A549 (cell line): ENCODE data around the gene NUMB. TPM values are rescaled to one million over a fixed set of nuclear protein-coding genes. Genes with fewer than 3 reads are reported as not detected.

Experiments
- ATAC-seq, 2 experiments: fragments of 200-7000 bp in 1 of 2; fragments of >200 bp in 1 of 2; cut with Nextera tagmentation in 1 of 2; cut with Tn5 transposase in 1 of 2; 3 replicates each; pipeline versions ENCODE4 v1.8.0 to v1.9.1; 2018 to 2020; ENCODE audit warnings: mild to moderate bottlenecking in 1 of 2, moderate library complexity in 1 of 2
- CTCF ChIA-PET: fragments of 300-600 bp; sonication (Branson Sonifier 250); formaldehyde crosslinking; extraction: SDS; loops from one replicate; lab custom pipeline; 2021; ENCODE audit warnings: antibody characterized with exemption, inconsistent platforms; lab: Yijun Ruan, JAX
- POLR2A ChIA-PET: fragments of 350-600 bp; formaldehyde crosslinking; extraction: SDS; loops from one replicate; lab custom pipeline; 2021; ENCODE audit warnings: antibody characterized with exemption, inconsistent platforms; lab: Yijun Ruan, JAX
- DNase-seq, 2 experiments: peaks; one replicate each; pipeline versions ENCODE4 v3.0.0 to v3.0.0-alpha.2; 2011 to 2016; ENCODE audit warnings: low read depth in 1 of 2, low spot score in 1 of 2
- FAIRE-seq: peaks from 2 replicates; lab custom pipeline; 2011; peaks lifted over from hg19 to GRCh38; lab: Jason Lieb, UNC
- H3K27ac ChIP-seq, 2 experiments: fragments of >200 bp; sonication (Bioruptor Twin); formaldehyde crosslinking; 3 replicates each; pipeline ENCODE4 v1.5.1; 2016 to 2017
- H3K4me1 ChIP-seq: fragments of >200 bp; sonication (Bioruptor Twin); formaldehyde crosslinking; 3 replicates; pipeline ENCODE4 v1.6.1; 2016
- H3K4me2 ChIP-seq: fragments of >200 bp; sonication (Bioruptor Twin); formaldehyde crosslinking; 3 replicates; pipeline ENCODE4 v1.6.1; 2016
- H3K4me3 ChIP-seq: fragments of >200 bp; sonication (Bioruptor Twin); formaldehyde crosslinking; 3 replicates; pipeline ENCODE4 v1.5.1; 2016
- H3K9me3 ChIP-seq: fragments of >200 bp; sonication (Bioruptor Twin); formaldehyde crosslinking; 3 replicates; pipeline ENCODE4 v1.6.1; 2016
- BHLHE40 ChIP-seq: IDR thresholded peaks from 2 replicates; pipeline ENCODE4 v1.6.1; 2012; ENCODE audit warnings: low read depth, low read length, inconsistent platforms
- CBX2 ChIP-seq: fragments of 200-600 bp; sonication (generic); IDR thresholded peaks from 2 replicates; pipeline ENCODE4 v1.6.1; 2016; ENCODE audit warnings: low read depth, mild to moderate bottlenecking, borderline replicate concordance
- CBX8 ChIP-seq: fragments of 200-600 bp; sonication (generic); IDR thresholded peaks from 2 replicates; pipeline ENCODE4 v1.6.1; 2016
- CHD2 ChIP-seq: fragments of 150-350 bp; IDR thresholded peaks from 2 replicates; pipeline ENCODE4 v1.6.1; 2014; ENCODE audit warnings: low read length; ENCODE audit not compliant: partially characterized antibody
- E2F6 ChIP-seq: IDR thresholded peaks from 2 replicates; pipeline ENCODE4 v1.6.1; 2012; ENCODE audit warnings: low read depth, borderline replicate concordance
- EHMT2 ChIP-seq: fragments of 200-600 bp; sonication (generic); IDR thresholded peaks from 2 replicates; pipeline ENCODE4 v1.6.1; 2016; ENCODE audit warnings: antibody characterized with exemption, low read depth, mild to moderate bottlenecking, moderate library complexity
- EP300 ChIP-seq, 2 experiments: fragments of >200 bp; sonication (Bioruptor Twin); formaldehyde crosslinking; IDR thresholded peaks; 2 replicates in 1 of 2; 3 replicates in 1 of 2; pipeline ENCODE4 v1.6.1; 2016 to 2017
- ESRRA ChIP-seq: fragments of 150-350 bp; IDR thresholded peaks from 2 replicates; pipeline ENCODE4 v1.6.1; 2014; ENCODE audit warnings: mild to moderate bottlenecking, low read length, borderline replicate concordance
- FOSB ChIP-seq: fragments of 250-450 bp; sonication (Bioruptor Pico); IDR thresholded peaks from 2 replicates; pipeline ENCODE4 v1.5.0; 2020; ENCODE audit warnings: mild to moderate bottlenecking, moderate library complexity
- FOXS1 ChIP-seq: fragments of 250-450 bp; sonication (Bioruptor Pico); IDR thresholded peaks from 2 replicates; pipeline ENCODE4 v1.5.0; 2020; ENCODE audit warnings: mild to moderate bottlenecking, moderate library complexity
- GATA3 ChIP-seq: IDR thresholded peaks from 2 replicates; pipeline ENCODE4 v1.6.1; 2012; ENCODE audit warnings: borderline replicate concordance
- HDAC2 ChIP-seq: fragments of 200-600 bp; sonication (generic); IDR thresholded peaks from 2 replicates; pipeline ENCODE4 v1.6.1; 2016
- HOXB5 ChIP-seq: fragments of 250-450 bp; sonication (Bioruptor Pico); IDR thresholded peaks from 2 replicates; pipeline ENCODE4 v1.5.0; 2020; ENCODE audit warnings: mild to moderate bottlenecking, moderate library complexity
- JUN ChIP-seq, 2 experiments: fragments of >200 bp; sonication (Bioruptor Twin); formaldehyde crosslinking; IDR thresholded peaks; 2 replicates in 1 of 2; 3 replicates in 1 of 2; pipeline ENCODE4 v1.6.1; 2016 to 2017
- JUNB ChIP-seq: fragments of >200 bp; sonication (Bioruptor Twin); formaldehyde crosslinking; IDR thresholded peaks from 2 replicates; pipeline ENCODE4 v1.6.1; 2016
- KDM5A ChIP-seq: fragments of 200-600 bp; sonication (generic); IDR thresholded peaks from 2 replicates; pipeline ENCODE4 v1.6.1; 2016; ENCODE audit warnings: antibody characterized with exemption, mild to moderate bottlenecking
- NR3C1 ChIP-seq: fragments of >200 bp; sonication (Bioruptor Twin); formaldehyde crosslinking; IDR thresholded peaks from 3 replicates; pipeline ENCODE4 v1.6.1; 2017
- RARB ChIP-seq: fragments of 250-450 bp; sonication (Bioruptor Pico); IDR thresholded peaks from 2 replicates; pipeline ENCODE4 v1.8.0; 2021; ENCODE audit warnings: mild to moderate bottlenecking, moderate library complexity
- RCOR1 ChIP-seq: fragments of 150-350 bp; IDR thresholded peaks from 2 replicates; pipeline ENCODE4 v1.6.1; 2014; ENCODE audit warnings: antibody characterized with exemption, low read length, low read depth
- RNF2 ChIP-seq: fragments of 200-600 bp; sonication (generic); IDR thresholded peaks from 2 replicates; pipeline ENCODE4 v1.6.1; 2016; ENCODE audit warnings: low read depth, mild to moderate bottlenecking, antibody characterized with exemption, moderate library complexity, borderline replicate concordance
- SMC3 ChIP-seq: fragments of >200 bp; sonication (Bioruptor Twin); formaldehyde crosslinking; IDR thresholded peaks from 3 replicates; pipeline ENCODE4 v1.6.1; 2018; ENCODE audit warnings: inconsistent platforms
- SREBF2 ChIP-seq: fragments of 450-650 bp; IDR thresholded peaks from 2 replicates; pipeline ENCODE4 v1.6.1; 2014; ENCODE audit warnings: mild to moderate bottlenecking, moderate library complexity
- TFCP2L1 ChIP-seq: fragments of 250-450 bp; sonication (Bioruptor Pico); IDR thresholded peaks from 2 replicates; pipeline ENCODE4 v1.5.0; 2021; ENCODE audit warnings: mild to moderate bottlenecking
- TP53 ChIP-seq: fragments of 250-450 bp; sonication (Bioruptor Pico); IDR thresholded peaks from 2 replicates; pipeline ENCODE4 v1.5.0; 2021; ENCODE audit warnings: mild to moderate bottlenecking, moderate library complexity
- ZC3H11A ChIP-seq: fragments of 450-650 bp; IDR thresholded peaks from 2 replicates; pipeline ENCODE4 v1.6.1; 2014; ENCODE audit warnings: antibody characterized with exemption, mild to moderate bottlenecking
- ZNF302 ChIP-seq: fragments of 250-450 bp; sonication (Bioruptor Pico); IDR thresholded peaks from 2 replicates; pipeline ENCODE4 v1.9.0; 2021; ENCODE audit warnings: inconsistent platforms, mild to moderate bottlenecking, moderate library complexity
- WGBS: methylation state at CpG from one replicate; pipeline ENCODE4 v1.1.6; 2017; ENCODE audit errors: missing lambda C conversion rate; 5-methylcytosine and 5-hydroxymethylcytosine counted together
- polyA plus RNA-seq, 4 experiments: library from polyadenylated mRNA; depleted of rRNA in 3 of 4; stranded (reverse); fragments of >200 nt; fragmentation: RNase III in 1 of 4; extraction: RNeasy Plus Mini Kit Qiagen cat#74134 plus additional on column Dnase treatment in 1 of 4; gene quantifications; 2 replicates in 3 of 4; 3 replicates in 1 of 4; pipeline ENCODE4 v1.2.3, GENCODE V29; 2011 to 2017
- TF ChIP-seq, protein P1 (sequence below): fragments of 250-450 bp; sonication (Bioruptor Pico); IDR thresholded peaks from 2 replicates; pipeline ENCODE4 v1.5.0; 2020; ENCODE audit warnings: low read depth, mild to moderate bottlenecking, moderate library complexity
- TF ChIP-seq, protein P2 (sequence below): fragments of 150-350 bp; IDR thresholded peaks from 2 replicates; pipeline ENCODE4 v1.6.1; 2014; ENCODE audit warnings: low read depth, mild to moderate bottlenecking, low read length
- TF ChIP-seq, protein P3 (sequence below): fragments of >200 bp; sonication (Bioruptor Twin); formaldehyde crosslinking; IDR thresholded peaks from 2 replicates; pipeline ENCODE4 v1.6.1; 2016
- TF ChIP-seq, protein P4 (sequence below): fragments of 450-650 bp; IDR thresholded peaks from 2 replicates; pipeline ENCODE4 v1.6.1; 2014; ENCODE audit warnings: antibody characterized with exemption

The NUMB gene
- polyA plus RNA-seq, 2 of the 4 experiments (the other 2 are of a cell fraction): 40.8 to 151 TPM

- ChIA-PET POLR2A (interaction anchor here (1.1 kb wide), 1 partner anchor 124 kb away, joined by 3 read pairs; no protein-coding TSS in a partner anchor), CTCF (interaction anchor here (0.6 to 2.0 kb wide), 3 partner anchors 15 to 93 kb away, joined by 3 to 6 read pairs (median 3); no protein-coding TSS in a partner anchor)
- no peaks in the 10 kb centered on the region for H3K9me3 ChIP-seq
- H3K27ac ChIP-seq: no peak overlapping the region
- peaks cover 6% of the 10 kb centered on the region; the same call in 1 of the 3 replicates for H3K4me1 ChIP-seq
- TF ChIP-seq EHMT2 (no peak), GATA3 (no peak), JUN (IDR thresholded peaks at IDR 0.05) (no peak), SREBF2 (no peak), ZC3H11A (no peak), CHD2 (no peak), FOSB (no peak), EP300 (IDR thresholded peaks at IDR 0.05) (no peak), CBX8 (no peak)
- TF ChIP-seq, protein P1, sequence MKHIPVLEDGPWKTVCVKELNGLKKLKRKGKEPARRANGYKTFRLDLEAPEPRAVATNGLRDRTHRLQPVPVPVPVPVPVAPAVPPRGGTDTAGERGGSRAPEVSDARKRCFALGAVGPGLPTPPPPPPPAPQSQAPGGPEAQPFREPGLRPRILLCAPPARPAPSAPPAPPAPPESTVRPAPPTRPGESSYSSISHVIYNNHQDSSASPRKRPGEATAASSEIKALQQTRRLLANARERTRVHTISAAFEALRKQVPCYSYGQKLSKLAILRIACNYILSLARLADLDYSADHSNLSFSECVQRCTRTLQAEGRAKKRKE: no peak
- no peak overlapping the region for H3K4me3 ChIP-seq
- no peak overlapping the region for H3K4me2 ChIP-seq
- 91% methylated on average over 2 of the region's 2 CpGs for WGBS
- FAIRE-seq (no peak), ATAC-seq (no peak), DNase-seq (no peak)
Measured at GRCh38 chr14:73333031-73333430, 125.3 kb downstream of the NUMB start.

DNA sequence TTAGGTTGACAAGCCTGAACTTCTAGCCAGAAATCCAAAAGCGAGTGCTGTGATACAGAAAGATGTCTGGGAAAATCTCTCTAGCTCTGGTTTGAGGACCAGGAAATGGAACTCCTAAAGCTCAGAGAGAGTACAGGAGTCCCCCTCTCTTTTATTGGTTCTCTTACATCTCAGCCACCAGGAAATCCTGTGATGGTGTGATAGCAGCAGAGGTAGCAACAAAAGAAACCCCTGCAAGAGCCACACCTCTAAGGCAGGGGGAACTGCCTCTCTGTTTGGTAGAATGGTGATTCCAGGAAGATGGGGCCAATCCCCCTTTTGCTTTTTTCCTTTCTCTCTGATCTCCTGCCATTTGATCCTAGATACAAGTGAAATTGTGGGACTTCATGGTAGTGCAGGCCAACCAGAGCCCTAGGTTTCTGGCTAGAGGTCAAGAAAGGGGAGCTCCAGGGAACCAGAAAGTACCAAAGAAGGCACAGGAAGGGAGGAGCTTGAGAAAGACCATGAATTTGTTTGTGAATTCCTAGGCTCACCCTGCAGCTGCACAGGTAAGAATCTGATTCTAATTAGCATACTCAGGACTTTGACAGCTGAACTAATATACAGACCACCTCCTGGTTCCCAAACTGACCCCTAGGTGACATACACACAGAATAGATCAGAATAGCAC is 132.6 kb downstream of the NUMB start:
- WGBS: 75% methylated on average over 1 of the region's 1 CpG
- H3K4me2 ChIP-seq: no peak overlapping the region
- H3K9me3 ChIP-seq: no peaks in the 10 kb centered on the region
- no peak overlapping the region for H3K4me3 ChIP-seq
- POLR2A ChIA-PET: interaction anchor here (0.6 kb wide), 1 partner anchor 9 kb away, joined by 5 read pairs; no protein-coding TSS in a partner anchor
- no peak for TF ChIP-seq ZNF302
- no peak for TF ChIP-seq RNF2
- no peak for TF ChIP-seq EHMT2
- no peak for TF ChIP-seq TFCP2L1 (CRISPR knock-in tag)
- no peak for TF ChIP-seq FOXS1
- TF ChIP-seq, protein P2, sequence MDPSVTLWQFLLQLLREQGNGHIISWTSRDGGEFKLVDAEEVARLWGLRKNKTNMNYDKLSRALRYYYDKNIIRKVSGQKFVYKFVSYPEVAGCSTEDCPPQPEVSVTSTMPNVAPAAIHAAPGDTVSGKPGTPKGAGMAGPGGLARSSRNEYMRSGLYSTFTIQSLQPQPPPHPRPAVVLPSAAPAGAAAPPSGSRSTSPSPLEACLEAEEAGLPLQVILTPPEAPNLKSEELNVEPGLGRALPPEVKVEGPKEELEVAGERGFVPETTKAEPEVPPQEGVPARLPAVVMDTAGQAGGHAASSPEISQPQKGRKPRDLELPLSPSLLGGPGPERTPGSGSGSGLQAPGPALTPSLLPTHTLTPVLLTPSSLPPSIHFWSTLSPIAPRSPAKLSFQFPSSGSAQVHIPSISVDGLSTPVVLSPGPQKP: no peak
- no peak for TF ChIP-seq RARB (CRISPR knock-in tag)
- no peak for TF ChIP-seq TP53
- TF ChIP-seq CBX2: no peak
- no peak for TF ChIP-seq BHLHE40
- TF ChIP-seq FOSB: no peak
- TF ChIP-seq HDAC2: no peak
- H3K4me1 ChIP-seq: peaks cover 34% of the 10 kb centered on the region
- no peak for FAIRE-seq
- no peak overlapping the region for H3K27ac ChIP-seq
- DNase-seq: no peak
- CTCF ChIA-PET: interaction anchor here (0.6 to 2.8 kb wide), 6 partner anchors 10 to 253 kb away, joined by 3 to 9 read pairs (median 4); no protein-coding TSS in a partner anchor
- 0 out of 6 replicates have a peak, but pooled peaks of 1 of the 2 experiments have one; percentile 31 for ATAC-seq

DNA sequence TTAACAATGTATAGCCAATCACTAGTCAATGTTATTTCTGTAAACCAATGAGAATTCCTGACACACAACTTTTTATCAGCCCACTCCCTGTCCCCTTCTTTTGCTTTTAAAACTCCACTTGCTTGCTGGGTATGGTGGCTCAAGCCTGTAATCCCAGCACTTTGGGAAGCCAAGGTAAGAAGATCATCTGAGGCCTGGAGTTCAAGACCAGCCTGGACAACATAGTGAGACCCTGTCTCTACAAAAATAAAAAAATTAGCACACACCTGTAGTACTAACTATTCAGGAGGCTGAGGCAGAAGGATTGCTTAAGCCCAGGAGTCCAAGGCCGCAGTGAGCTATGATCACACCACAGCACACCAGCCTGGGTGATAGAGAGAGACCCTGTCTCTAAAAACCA is 133.3 kb downstream of the NUMB start:
- Histone ChIP-seq H3K4me2 (peak overlapping the region; percentile 40), H3K4me3 (no peak overlapping the region), H3K27ac (no peak overlapping the region; a peak in 1 of 6 replicates), H3K4me1 (peaks cover 34% of the 10 kb centered on the region), H3K9me3 (no peaks in the 10 kb centered on the region)
- CTCF ChIA-PET: interaction anchor here (0.6 to 2.8 kb wide), 4 partner anchors 30 to 254 kb away, joined by 3 to 9 read pairs (median 4); no protein-coding TSS in a partner anchor
- 92% methylated on average over 1 of the region's 1 CpG for WGBS
- no peak for FAIRE-seq
- DNase-seq: no peak
- no peak for ATAC-seq
- TF ChIP-seq E2F6: no peak
- no peak for TF ChIP-seq JUNB
- TF ChIP-seq RCOR1: no peak
- no peak for TF ChIP-seq RNF2
- TF ChIP-seq NR3C1: no peak
- no peak for TF ChIP-seq CBX8
- no peak for TF ChIP-seq RARB (CRISPR knock-in tag)
- TF ChIP-seq CHD2: no peak
- no peak for TF ChIP-seq SMC3
- no peak for TF ChIP-seq KDM5A
- TF ChIP-seq ESRRA: no peak
- TF ChIP-seq HOXB5 (CRISPR knock-in tag): no peak
- TF ChIP-seq, protein P3, sequence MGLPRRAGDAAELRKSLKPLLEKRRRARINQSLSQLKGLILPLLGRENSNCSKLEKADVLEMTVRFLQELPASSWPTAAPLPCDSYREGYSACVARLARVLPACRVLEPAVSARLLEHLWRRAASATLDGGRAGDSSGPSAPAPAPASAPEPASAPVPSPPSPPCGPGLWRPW: no peak
- TF ChIP-seq, protein P4, sequence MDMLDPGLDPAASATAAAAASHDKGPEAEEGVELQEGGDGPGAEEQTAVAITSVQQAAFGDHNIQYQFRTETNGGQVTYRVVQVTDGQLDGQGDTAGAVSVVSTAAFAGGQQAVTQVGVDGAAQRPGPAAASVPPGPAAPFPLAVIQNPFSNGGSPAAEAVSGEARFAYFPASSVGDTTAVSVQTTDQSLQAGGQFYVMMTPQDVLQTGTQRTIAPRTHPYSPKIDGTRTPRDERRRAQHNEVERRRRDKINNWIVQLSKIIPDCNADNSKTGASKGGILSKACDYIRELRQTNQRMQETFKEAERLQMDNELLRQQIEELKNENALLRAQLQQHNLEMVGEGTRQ: no peak
- POLR2A ChIA-PET: interaction anchor here (0.6 kb wide), 1 partner anchor 10 kb away, joined by 5 read pairs; no protein-coding TSS in a partner anchor
